ENCODE results near the gene GPD1L.

The GPD1L gene

GRCh38 chr3:32109256-32109655 is 2.8 kb downstream of the GPD1L start:
- H3K36me3 ChIP-seq (replicated peaks in 1 of 2; ENCODE audit: control insufficient read depth in 2 of 2, insufficient read depth in 2 of 2, low read length in 2 of 2), result no peaks in the 10 kb centered on the region
- no peak overlapping the region for H3K4me3 ChIP-seq (ENCODE audit: low read length in 2 of 2)
- no peak overlapping the region for H2AFZ ChIP-seq (ENCODE audit: low read length)
- H4K91ac ChIP-seq (ENCODE audit: low read depth, low read length, poor library complexity), result no peak overlapping the region
- peaks cover 3% of the 10 kb centered on the region in 2 donors for H3K4me1 ChIP-seq (ENCODE audit: control insufficient read depth in 2 of 2, insufficient read depth in 1 of 2, low read depth in 1 of 2, low read length in 2 of 2)
- H2BK5ac ChIP-seq (ENCODE audit: low read length), result no peak overlapping the region
- no peak overlapping the region for H3K18ac ChIP-seq (ENCODE audit: low read length)
- no peak overlapping the region for H3K4ac ChIP-seq (ENCODE audit: low read length)
- DNase-seq (ENCODE audit: low spot score), result no peak
- no peak overlapping the region for H3K4me2 ChIP-seq (ENCODE audit: insufficient read depth, low read length, poor library complexity, severe bottlenecking)
- no peak overlapping the region for H3K23ac ChIP-seq (ENCODE audit: low read depth, low read length, poor library complexity)
- no peak overlapping the region for H2BK12ac ChIP-seq (ENCODE audit: low read length)
- no peak overlapping the region for H3K14ac ChIP-seq (ENCODE audit: low read length)
- H2BK120ac ChIP-seq (ENCODE audit: low read depth, low read length), result no peak overlapping the region
- no peaks in the 10 kb centered on the region for H3K79me1 ChIP-seq (ENCODE audit: low read depth, low read length)
- no peak overlapping the region for H2AK5ac ChIP-seq (ENCODE audit: low read depth, low read length)
- H3K9me3 ChIP-seq (replicated peaks in 1 of 2; ENCODE audit: control insufficient read depth in 2 of 2, insufficient read depth in 1 of 2, low read depth in 1 of 2, low read length in 2 of 2), result no peaks in the 10 kb centered on the region
- WGBS, 2 donors (ENCODE audit: extremely low coverage in 2 of 2, insufficient read length in 2 of 2, insufficient replicate concordance in 1 of 2), result no CpG with 5 or more reads among the region's 2 CpGs
- H3K27ac ChIP-seq (replicated peaks; ENCODE audit: low read length), result no peak overlapping the region
- H4K8ac ChIP-seq (ENCODE audit: low read depth, low read length), result no peak overlapping the region
- no peak overlapping the region for H2BK15ac ChIP-seq (ENCODE audit: low read length)
- peaks cover 0 to 29% (median 15%) of the 10 kb centered on the region in 3 experiments for H3K27me3 ChIP-seq (ENCODE audit: control insufficient read depth in 3 of 3, insufficient read depth in 3 of 3, low read depth in 1 of 3, low read length in 3 of 3)
- H3K9ac ChIP-seq (ENCODE audit: low read depth, low read length, poor library complexity), result no peak overlapping the region

- no CpG with 5 or more reads among the region's 3 CpGs for WGBS, 2 donors (ENCODE audit: extremely low coverage in 2 of 2, insufficient read length in 2 of 2, insufficient replicate concordance in 1 of 2)
- Histone ChIP-seq H3K4me1 (ENCODE audit: control insufficient read depth in 2 of 2, insufficient read depth in 1 of 2, low read depth in 1 of 2, low read length in 2 of 2) (peaks cover 3% of the 10 kb centered on the region in 2 donors), H4K8ac (ENCODE audit: low read depth, low read length) (no peak overlapping the region), H2AFZ (ENCODE audit: low read length) (no peak overlapping the region), H2BK12ac (ENCODE audit: low read length) (no peak overlapping the region), H3K4me2 (ENCODE audit: insufficient read depth, low read length, poor library complexity, severe bottlenecking) (no peak overlapping the region), H3K9ac (ENCODE audit: low read depth, low read length, poor library complexity) (no peak overlapping the region), H3K27me3 (ENCODE audit: control insufficient read depth in 3 of 3, insufficient read depth in 3 of 3, low read depth in 1 of 3, low read length in 3 of 3) (peaks cover 0 to 29% (median 15%) of the 10 kb centered on the region in 3 experiments), H3K79me1 (ENCODE audit: low read depth, low read length) (no peaks in the 10 kb centered on the region), H4K91ac (ENCODE audit: low read depth, low read length, poor library complexity) (no peak overlapping the region), H3K14ac (ENCODE audit: low read length) (no peak overlapping the region), H3K27ac (replicated peaks; ENCODE audit: low read length) (no peak overlapping the region), H3K23ac (ENCODE audit: low read depth, low read length, poor library complexity) (no peak overlapping the region), H2AK5ac (ENCODE audit: low read depth, low read length) (no peak overlapping the region), H3K36me3 (replicated peaks in 1 of 2; ENCODE audit: control insufficient read depth in 2 of 2, insufficient read depth in 2 of 2, low read length in 2 of 2) (no peaks in the 10 kb centered on the region), H2BK5ac (ENCODE audit: low read length) (no peak overlapping the region), H2BK15ac (ENCODE audit: low read length) (no peak overlapping the region), H3K18ac (ENCODE audit: low read length) (no peak overlapping the region), H2BK120ac (ENCODE audit: low read depth, low read length) (no peak overlapping the region), H3K4me3 (ENCODE audit: low read length in 2 of 2) (no peak overlapping the region), H3K9me3 (replicated peaks in 1 of 2; ENCODE audit: control insufficient read depth in 2 of 2, insufficient read depth in 1 of 2, low read depth in 1 of 2, low read length in 2 of 2) (no peaks in the 10 kb centered on the region), H3K4ac (ENCODE audit: low read length) (no peak overlapping the region)
- DNase-seq (ENCODE audit: low spot score), result no peak
Measured at GRCh38 chr3:32110233-32110760, 3.9 kb downstream of the GPD1L start.

DNA sequence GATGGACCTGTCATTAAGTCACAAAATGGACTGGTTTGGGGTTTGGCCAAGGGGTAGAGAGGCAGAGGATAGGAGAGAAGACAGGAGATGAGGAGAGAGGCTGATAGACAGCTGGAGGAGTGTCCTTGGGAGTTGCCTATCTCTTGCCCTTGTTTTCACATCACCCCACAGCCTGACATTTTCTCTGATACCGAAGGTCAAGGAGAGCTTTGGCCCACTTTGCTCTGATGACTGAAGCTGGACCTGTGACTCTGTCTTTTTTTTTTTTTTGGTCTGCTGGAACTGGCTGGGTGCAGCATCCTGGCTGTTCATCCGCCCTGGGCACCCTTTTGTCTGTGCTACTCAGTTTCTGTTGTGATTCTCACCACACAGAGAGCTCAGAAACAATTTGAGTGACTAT is 5.1 kb downstream of the GPD1L start:
- Histone ChIP-seq H2BK5ac (ENCODE audit: low read length) (no peak overlapping the region), H3K9ac (ENCODE audit: low read depth, low read length, poor library complexity) (no peak overlapping the region), H3K4me3 (ENCODE audit: low read length in 2 of 2) (no peak overlapping the region), H3K18ac (ENCODE audit: low read length) (no peak overlapping the region), H3K36me3 (replicated peaks in 1 of 2; ENCODE audit: control insufficient read depth in 2 of 2, insufficient read depth in 2 of 2, low read length in 2 of 2) (no peaks in the 10 kb centered on the region), H4K8ac (ENCODE audit: low read depth, low read length) (no peak overlapping the region), H2AFZ (ENCODE audit: low read length) (no peak overlapping the region), H2BK12ac (ENCODE audit: low read length) (no peak overlapping the region), H2BK120ac (ENCODE audit: low read depth, low read length) (no peak overlapping the region), H3K14ac (ENCODE audit: low read length) (no peak overlapping the region), H3K79me1 (ENCODE audit: low read depth, low read length) (no peaks in the 10 kb centered on the region), H3K9me3 (replicated peaks in 1 of 2; ENCODE audit: control insufficient read depth in 2 of 2, insufficient read depth in 1 of 2, low read depth in 1 of 2, low read length in 2 of 2) (no peaks in the 10 kb centered on the region), H3K4ac (ENCODE audit: low read length) (no peak overlapping the region), H4K91ac (ENCODE audit: low read depth, low read length, poor library complexity) (no peak overlapping the region), H2AK5ac (ENCODE audit: low read depth, low read length) (no peak overlapping the region), H3K4me1 (ENCODE audit: control insufficient read depth in 2 of 2, insufficient read depth in 1 of 2, low read depth in 1 of 2, low read length in 2 of 2) (no peaks in the 10 kb centered on the region), H2BK15ac (ENCODE audit: low read length) (no peak overlapping the region), H3K27ac (replicated peaks; ENCODE audit: low read length) (no peak overlapping the region), H3K27me3 (ENCODE audit: control insufficient read depth in 3 of 3, insufficient read depth in 3 of 3, low read depth in 1 of 3, low read length in 3 of 3) (peaks cover 0 to 29% (median 15%) of the 10 kb centered on the region in 3 experiments), H3K23ac (ENCODE audit: low read depth, low read length, poor library complexity) (no peak overlapping the region), H3K4me2 (ENCODE audit: insufficient read depth, low read length, poor library complexity, severe bottlenecking) (no peak overlapping the region)
- no CpG with 5 or more reads among the region's 2 CpGs for WGBS, 2 donors (ENCODE audit: extremely low coverage in 2 of 2, insufficient read length in 2 of 2, insufficient replicate concordance in 1 of 2)
- no peak for DNase-seq (ENCODE audit: low spot score)

- Histone ChIP-seq H3K79me1 (ENCODE audit: low read depth, low read length) (no peaks in the 10 kb centered on the region), H3K36me3 (replicated peaks in 1 of 2; ENCODE audit: control insufficient read depth in 2 of 2, insufficient read depth in 2 of 2, low read length in 2 of 2) (no peaks in the 10 kb centered on the region), H3K9ac (ENCODE audit: low read depth, low read length, poor library complexity) (no peak overlapping the region), H3K4ac (ENCODE audit: low read length) (no peak overlapping the region), H3K14ac (ENCODE audit: low read length) (no peak overlapping the region), H2AFZ (ENCODE audit: low read length) (no peak overlapping the region), H2BK120ac (ENCODE audit: low read depth, low read length) (no peak overlapping the region), H4K91ac (ENCODE audit: low read depth, low read length, poor library complexity) (no peak overlapping the region), H2BK5ac (ENCODE audit: low read length) (no peak overlapping the region), H3K4me2 (ENCODE audit: insufficient read depth, low read length, poor library complexity, severe bottlenecking) (no peak overlapping the region), H2BK15ac (ENCODE audit: low read length) (no peak overlapping the region), H3K27ac (replicated peaks; ENCODE audit: low read length) (no peak overlapping the region), H3K23ac (ENCODE audit: low read depth, low read length, poor library complexity) (no peak overlapping the region), H3K4me3 (ENCODE audit: low read length in 2 of 2) (no peak overlapping the region), H4K8ac (ENCODE audit: low read depth, low read length) (no peak overlapping the region), H2BK12ac (ENCODE audit: low read length) (no peak overlapping the region), H3K9me3 (replicated peaks in 1 of 2; ENCODE audit: control insufficient read depth in 2 of 2, insufficient read depth in 1 of 2, low read depth in 1 of 2, low read length in 2 of 2) (no peaks in the 10 kb centered on the region), H3K18ac (ENCODE audit: low read length) (no peak overlapping the region), H2AK5ac (ENCODE audit: low read depth, low read length) (no peak overlapping the region), H3K4me1 (ENCODE audit: control insufficient read depth in 2 of 2, insufficient read depth in 1 of 2, low read depth in 1 of 2, low read length in 2 of 2) (no peaks in the 10 kb centered on the region), H3K27me3 (ENCODE audit: control insufficient read depth in 3 of 3, insufficient read depth in 3 of 3, low read depth in 1 of 3, low read length in 3 of 3) (peaks cover 0 to 10% (median 0%) of the 10 kb centered on the region in 3 experiments)
- no peak for DNase-seq (ENCODE audit: low spot score)
Measured at GRCh38 chr3:32113566-32113965, 7.1 kb downstream of the GPD1L start.
